IPS-18c (cell line): ENCODE data around the gene ING5.

ENCODE experiments used
- H3K4me3 ChIP-seq: 2 replicates; pipeline ENCODE4 v1.7.0; 2013; ENCODE audit warnings: low read depth, mild to moderate bottlenecking, low read length, moderate library complexity; ENCODE audit not compliant: insufficient read depth
- H3K9me3 ChIP-seq: one replicate; pipeline ENCODE4 v1.6.1; 2013; ENCODE audit warnings: mild to moderate bottlenecking, low read length, moderate library complexity; ENCODE audit not compliant: control insufficient read depth, insufficient read depth

Gene ING5

GRCh38 chr2:241670333-241671110, 31.3 kb upstream of the ING5 start:
- Histone ChIP-seq H3K9me3 (no peaks in the 10 kb centered on the region), H3K4me3 (no peak overlapping the region)

GRCh38 chr2:241671457-241672240, 30.2 kb upstream of the ING5 start:
- H3K9me3 ChIP-seq: no peaks in the 10 kb centered on the region
- no peak overlapping the region for H3K4me3 ChIP-seq

GRCh38 chr2:241672243-241673188, 29.3 kb upstream of the ING5 start:
- Histone ChIP-seq H3K4me3 (no peak overlapping the region), H3K9me3 (no peaks in the 10 kb centered on the region)

- H3K9me3 ChIP-seq: no peaks in the 10 kb centered on the region
- no peak overlapping the region for H3K4me3 ChIP-seq
Observed at GRCh38 chr2:241673189-241673663, 28.6 kb upstream of the ING5 start.

DNA sequence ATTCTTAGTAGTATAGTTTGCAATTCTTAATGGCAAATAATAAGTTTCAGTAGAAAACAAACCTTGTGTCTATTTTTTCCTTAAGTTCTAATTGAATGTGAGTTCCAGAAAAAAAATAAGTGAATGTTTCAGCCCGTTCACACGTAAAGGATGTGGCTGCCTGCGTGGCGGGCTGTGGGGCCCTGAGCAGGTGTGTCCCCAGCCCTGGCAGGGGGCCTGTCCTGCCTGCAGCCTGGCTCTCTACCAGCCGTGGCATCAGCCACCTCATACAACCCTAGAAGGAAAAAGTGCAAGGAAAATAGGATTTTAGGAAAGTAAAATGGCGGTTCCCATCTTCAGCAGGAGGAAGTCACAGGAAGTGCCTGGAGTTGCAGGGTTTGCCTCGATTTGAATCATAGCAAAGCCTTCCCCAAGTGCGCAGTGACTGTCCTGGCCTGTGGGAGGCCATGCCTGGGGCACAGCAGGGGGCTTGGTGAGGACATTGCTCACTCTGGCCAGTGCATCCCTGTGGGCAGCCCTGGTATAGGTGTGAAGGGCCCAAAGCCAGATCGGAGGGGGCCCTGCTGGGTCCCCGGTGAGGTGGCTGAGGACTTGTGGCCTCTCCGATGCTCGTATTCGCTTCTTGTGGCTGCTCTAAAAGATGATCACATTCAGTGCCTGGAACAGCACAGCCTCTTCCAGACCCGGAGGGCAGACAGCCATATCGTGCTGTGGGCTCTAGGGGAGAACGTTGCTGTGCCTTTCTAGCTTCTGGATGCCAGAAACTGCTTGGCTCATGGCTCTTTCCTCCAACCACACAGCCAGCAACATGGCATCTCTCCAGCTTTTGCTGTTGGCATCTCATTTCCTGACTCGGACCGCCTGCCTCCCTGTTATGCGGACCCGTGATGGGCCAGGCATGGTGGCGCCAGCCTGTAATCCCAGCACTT, 27.8 kb upstream of the ING5 start:
- no peak overlapping the region for H3K4me3 ChIP-seq
- H3K9me3 ChIP-seq: no peaks in the 10 kb centered on the region

- Histone ChIP-seq H3K4me3 (no peak overlapping the region), H3K9me3 (no peaks in the 10 kb centered on the region)
Observed at GRCh38 chr2:241675885-241676284, 26.0 kb upstream of the ING5 start.

- no peak overlapping the region for H3K4me3 ChIP-seq
- no peaks in the 10 kb centered on the region for H3K9me3 ChIP-seq
Observed at GRCh38 chr2:241676665-241677064, 25.2 kb upstream of the ING5 start.

GRCh38 chr2:241677392-241677791, 24.4 kb upstream of the ING5 start:
- H3K4me3 ChIP-seq: no peak overlapping the region
- no peaks in the 10 kb centered on the region for H3K9me3 ChIP-seq

- Histone ChIP-seq H3K9me3 (no peaks in the 10 kb centered on the region), H3K4me3 (no peak overlapping the region)
Observed at GRCh38 chr2:241678307-241678706, 23.5 kb upstream of the ING5 start.

GRCh38 chr2:241678784-241679540, 22.9 kb upstream of the ING5 start:
- H3K4me3 ChIP-seq: no peak overlapping the region
- no peaks in the 10 kb centered on the region for H3K9me3 ChIP-seq

DNA sequence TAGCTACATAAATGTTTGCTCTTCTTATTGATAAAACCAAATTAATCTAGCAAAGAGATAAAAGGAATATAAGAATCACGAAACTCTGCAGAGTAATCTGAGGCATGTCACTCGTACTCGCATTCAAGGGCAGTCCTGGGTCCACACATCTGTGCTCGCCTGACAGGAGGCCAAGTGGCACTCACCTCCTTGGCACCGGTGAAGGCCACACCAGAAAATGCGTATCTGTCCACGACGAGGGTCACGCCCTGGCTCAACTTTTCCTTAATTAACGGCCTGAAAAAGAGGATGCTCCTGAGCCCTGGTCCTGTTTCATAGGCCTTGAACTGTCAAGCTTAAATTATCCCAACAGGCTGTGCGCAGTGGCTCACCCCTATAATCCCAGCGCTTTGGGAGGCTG, 21.8 kb upstream of the ING5 start:
- no peak overlapping the region for H3K4me3 ChIP-seq
- no peaks in the 10 kb centered on the region for H3K9me3 ChIP-seq

DNA sequence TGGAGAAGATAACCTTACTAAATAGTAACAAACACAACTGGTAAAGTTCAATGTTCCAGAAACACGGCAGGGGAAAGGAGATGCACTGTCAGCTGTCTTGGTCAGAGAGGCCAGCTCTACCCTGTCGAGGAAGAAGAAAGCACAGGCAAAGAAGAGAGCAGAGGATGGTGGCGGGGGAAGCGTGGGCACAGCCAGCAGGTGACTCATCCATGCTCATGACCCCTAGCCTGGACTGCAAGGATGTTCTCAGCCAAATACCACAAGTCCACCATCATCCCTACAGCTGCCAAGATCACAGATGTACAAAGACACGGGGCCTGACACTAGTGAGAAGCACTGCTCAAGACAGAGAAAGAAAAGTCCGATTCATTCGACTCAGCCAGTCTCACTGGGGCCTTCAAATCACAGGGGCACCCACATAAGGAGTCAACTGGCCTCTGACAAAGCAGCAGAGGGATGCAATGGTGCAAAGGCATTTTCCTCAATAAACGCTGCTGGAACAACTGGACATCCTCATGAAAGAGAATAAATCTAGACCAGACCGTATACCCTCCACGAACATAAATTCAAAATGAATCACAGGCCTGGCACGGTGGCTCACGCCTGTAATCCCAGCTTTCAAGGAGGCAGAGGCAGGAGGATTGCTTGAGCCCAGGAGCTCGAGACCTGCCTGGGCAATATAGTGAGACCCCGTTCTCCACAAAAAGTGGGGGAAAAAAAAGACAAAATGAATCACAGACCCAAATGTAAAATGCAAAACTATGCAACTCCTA, 20.8 kb upstream of the ING5 start:
- Histone ChIP-seq H3K9me3 (no peaks in the 10 kb centered on the region), H3K4me3 (no peak overlapping the region)

GRCh38 chr2:241686324-241686649, 15.6 kb upstream of the ING5 start:
- Histone ChIP-seq H3K9me3 (no peaks in the 10 kb centered on the region), H3K4me3 (peak overlapping the region; percentile 96)

DNA sequence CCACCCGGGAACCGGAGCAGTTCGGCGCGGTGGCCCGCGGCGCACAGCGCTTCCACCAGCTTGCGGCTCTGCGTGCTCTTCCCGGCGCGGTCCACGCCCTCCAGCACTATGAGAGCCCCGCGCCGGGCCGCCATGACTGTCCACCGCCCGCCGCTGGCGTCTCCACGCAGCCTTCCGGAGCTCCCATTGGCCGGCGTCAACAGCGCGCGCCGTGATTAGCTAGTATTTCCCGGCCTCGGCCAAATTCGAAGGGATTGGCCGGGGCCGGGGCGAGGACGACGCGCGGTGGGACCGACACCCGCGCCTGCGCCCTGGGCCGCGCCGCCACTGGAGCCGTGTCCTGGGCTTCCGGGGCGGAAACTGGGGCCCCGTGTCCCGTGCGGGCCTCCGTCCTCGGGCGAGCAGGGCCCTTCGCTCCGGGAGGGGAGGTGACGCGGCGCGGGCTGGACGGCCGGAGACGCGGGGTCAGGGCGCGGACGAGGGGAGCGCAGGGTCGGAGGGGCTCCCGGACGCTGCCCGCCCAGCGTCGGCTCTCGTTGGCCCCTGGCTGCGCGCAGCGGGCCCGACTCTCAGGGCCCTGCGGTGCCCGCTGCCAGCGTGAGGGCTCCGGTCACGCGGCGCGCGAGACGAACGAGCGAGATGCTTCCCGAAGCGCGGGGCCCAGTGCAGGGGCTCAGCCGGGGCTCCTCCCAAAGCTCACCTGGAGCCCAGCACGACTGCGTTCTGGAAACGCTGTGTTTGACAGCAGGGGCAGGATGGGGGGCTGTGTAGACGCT, 15.0 kb upstream of the ING5 start, which contains the start of gene DTYMK:
DTYMK (minus strand) TSS at position 166 of the 776 bp plus-strand sequence; CDS start at position 134, 32 bp downstream.
- peak within 1 kb of the TSS; percentile 96 for H3K4me3 ChIP-seq
- no peaks in the 10 kb centered on the region for H3K9me3 ChIP-seq
